Hepatocyte (in vitro differentiated cells): ENCODE results near the gene ADISSP. TPM values are rescaled to one million over a fixed set of nuclear protein-coding genes. Genes with fewer than 3 reads are reported as not detected.

Experiments
- DNase-seq: peaks from one replicate; pipeline ENCODE4 v3.0.0-alpha.2; 2016; ENCODE audit warnings: low spot score
- H2AFZ ChIP-seq: fragments of 200-600 bp; sonication (generic); 2 replicates; pipeline ENCODE4 v1.6.0; 2016; ENCODE audit warnings: antibody characterized with exemption, mild to moderate bottlenecking
- H3K27ac ChIP-seq: fragments of 200-600 bp; sonication (generic); 2 replicates; pipeline ENCODE4 v1.5.1; 2016; ENCODE audit warnings: mild to moderate bottlenecking
- H3K27me3 ChIP-seq: fragments of 200-600 bp; sonication (generic); 2 replicates; pipeline ENCODE4 v1.6.1; 2016
- H3K36me3 ChIP-seq: fragments of 200-600 bp; sonication (generic); replicated peaks from 2 replicates; pipeline ENCODE4 v1.5.1; 2016; ENCODE audit warnings: low read depth; ENCODE audit not compliant: insufficient read depth
- H3K4me1 ChIP-seq: fragments of 200-600 bp; sonication (generic); 2 replicates; pipeline ENCODE4 v1.5.1; 2016; ENCODE audit warnings: mild to moderate bottlenecking, moderate library complexity; ENCODE audit not compliant: insufficient read depth
- H3K4me2 ChIP-seq: fragments of 200-600 bp; sonication (generic); 2 replicates; pipeline ENCODE4 v1.6.0; 2016
- H3K4me3 ChIP-seq: fragments of 200-600 bp; sonication (generic); 2 replicates; pipeline ENCODE4 v1.5.1; 2016; ENCODE audit warnings: mild to moderate bottlenecking
- H3K79me2 ChIP-seq: fragments of 200-600 bp; sonication (generic); 2 replicates; pipeline ENCODE4 v1.6.0; 2017; ENCODE audit warnings: mild to moderate bottlenecking
- H3K9me2 ChIP-seq: fragments of 200-600 bp; sonication (generic); replicated peaks from 2 replicates; pipeline ENCODE4 v1.6.0; 2017; ENCODE audit warnings: mild to moderate bottlenecking; ENCODE audit not compliant: insufficient read depth
- H3K9me3 ChIP-seq: fragments of 200-600 bp; sonication (generic); 2 replicates; pipeline ENCODE4 v1.5.1; 2016; ENCODE audit warnings: low read depth, mild to moderate bottlenecking
- H4K20me1 ChIP-seq: fragments of 200-600 bp; sonication (generic); 2 replicates; pipeline ENCODE4 v1.6.0; 2016; ENCODE audit warnings: mild to moderate bottlenecking; ENCODE audit not compliant: insufficient read depth, poor library complexity, severe bottlenecking
- CTCF ChIP-seq: fragments of 200-600 bp; sonication (generic); IDR thresholded peaks from 2 replicates; pipeline ENCODE4 v1.5.1; 2016; ENCODE audit warnings: antibody characterized with exemption, mild to moderate bottlenecking; ENCODE audit not compliant: poor library complexity
- EZH2 ChIP-seq: fragments of 200-600 bp; sonication (generic); IDR thresholded peaks from 2 replicates; pipeline ENCODE4 v1.6.1; 2016; ENCODE audit warnings: antibody characterized with exemption, mild to moderate bottlenecking, borderline replicate concordance
- EZH2phosphoT487 ChIP-seq: fragments of 200-600 bp; sonication (generic); IDR thresholded peaks from one replicate; pipeline ENCODE4 v1.6.1; 2018; ENCODE audit warnings: antibody characterized with exemption, mild to moderate bottlenecking, low read depth, moderate library complexity; ENCODE audit not compliant: unreplicated experiment, severe bottlenecking
- WGBS: methylation state at CpG from one replicate; pipeline ENCODE4 v1.1.6; 2016; ENCODE audit warnings: low lambda C conversion rate; ENCODE audit errors: missing lambda C conversion rate; 5-methylcytosine and 5-hydroxymethylcytosine counted together
- polyA plus RNA-seq: library from polyadenylated mRNA; unstranded; fragments of >200 nt; fragmentation: Nextera tagmentation; extraction: Ambion mirVana; gene quantifications from 2 replicates; pipeline ENCODE4 v1.2.1, GENCODE V29; 2016
- total RNA-seq: library from RNA; depleted of rRNA; stranded (reverse); fragments of >200 nt; gene quantifications from 2 replicates; pipeline ENCODE4 v1.2.3, GENCODE V29; 2014

The ADISSP gene
- total and polyA plus RNA-seq, 2 experiments from 2014 or later, result 9.6 to 36.0 TPM

- no peaks in the 10 kb centered on the region for H3K9me2 ChIP-seq
- 90% methylated on average over 11 of the region's 11 CpGs for WGBS
- H3K4me1 ChIP-seq, result no peaks in the 10 kb centered on the region
- no peak overlapping the region for H2AFZ ChIP-seq
- H3K36me3 ChIP-seq, result no peaks in the 10 kb centered on the region
- no peak for DNase-seq
- no peaks in the 10 kb centered on the region for H3K9me3 ChIP-seq
- no peak overlapping the region for H3K27ac ChIP-seq
- H3K4me3 ChIP-seq, result no peak overlapping the region
- no peak for TF ChIP-seq CTCF
- H4K20me1 ChIP-seq, result no peaks in the 10 kb centered on the region
- H3K4me2 ChIP-seq, result no peak overlapping the region
- no peaks in the 10 kb centered on the region for H3K79me2 ChIP-seq
- no peaks in the 10 kb centered on the region for H3K27me3 ChIP-seq
These were observed 8.2 kb downstream of the ADISSP start for GRCh38 chr20:3759316-3759823.

GRCh38 chr20:3758566-3758965, 9.0 kb downstream of the ADISSP start:
- no peak for TF ChIP-seq EZH2phosphoT487
- no peak for TF ChIP-seq EZH2
- no peak for TF ChIP-seq CTCF
- no peak overlapping the region for H3K27ac ChIP-seq
- no peak overlapping the region for H3K4me3 ChIP-seq
- no peaks in the 10 kb centered on the region for H3K4me1 ChIP-seq
- H3K9me2 ChIP-seq, result no peaks in the 10 kb centered on the region
- H3K79me2 ChIP-seq, result no peaks in the 10 kb centered on the region
- H3K36me3 ChIP-seq, result no peaks in the 10 kb centered on the region
- WGBS, result 91% methylated on average over 10 of the region's 11 CpGs
- no peak for DNase-seq
- no peaks in the 10 kb centered on the region for H3K9me3 ChIP-seq
- H3K27me3 ChIP-seq, result no peaks in the 10 kb centered on the region
- no peak overlapping the region for H2AFZ ChIP-seq
- H3K4me2 ChIP-seq, result no peak overlapping the region
- H4K20me1 ChIP-seq, result no peaks in the 10 kb centered on the region

GRCh38 chr20:3757268-3757667, 10.3 kb downstream of the ADISSP start:
- Histone ChIP-seq H3K9me2 (no peaks in the 10 kb centered on the region), H3K27me3 (no peaks in the 10 kb centered on the region), H3K27ac (no peak overlapping the region), H3K4me1 (no peaks in the 10 kb centered on the region), H3K36me3 (no peaks in the 10 kb centered on the region), H3K9me3 (no peaks in the 10 kb centered on the region), H2AFZ (no peak overlapping the region), H3K79me2 (no peaks in the 10 kb centered on the region), H4K20me1 (no peaks in the 10 kb centered on the region), H3K4me3 (no peak overlapping the region), H3K4me2 (no peak overlapping the region)
- no peak for TF ChIP-seq EZH2
- no peak for TF ChIP-seq CTCF
- no peak for TF ChIP-seq EZH2phosphoT487
- DNase-seq, result no peak
- 94% methylated on average over 2 of the region's 2 CpGs for WGBS

GRCh38 chr20:3755814-3756480, 11.6 kb downstream of the ADISSP start:
- Histone ChIP-seq H3K9me3 (no peaks in the 10 kb centered on the region), H3K27ac (no peak overlapping the region), H3K79me2 (no peaks in the 10 kb centered on the region), H4K20me1 (no peaks in the 10 kb centered on the region), H3K9me2 (no peaks in the 10 kb centered on the region), H3K27me3 (peaks cover 7% of the 10 kb centered on the region), H3K36me3 (no peaks in the 10 kb centered on the region), H3K4me3 (no peak overlapping the region), H3K4me2 (no peak overlapping the region), H2AFZ (no peak overlapping the region), H3K4me1 (peaks cover 4% of the 10 kb centered on the region)
- TF ChIP-seq CTCF, result no peak
- no peak for TF ChIP-seq EZH2phosphoT487
- no peak for TF ChIP-seq EZH2
- no peak for DNase-seq
- WGBS, result 93% methylated on average over 4 of the region's 5 CpGs
